ENCODE data around the gene INMT. TPM values are rescaled to one million over a fixed set of nuclear protein-coding genes. Genes with fewer than 3 reads are reported as not detected.

INMT gene
- total and polyA plus RNA-seq, 10 of the 15 experiments (the other 5 are each of a cell fraction or from before 2014, with no cell fraction given) = 0.03 to 0.20 (median 0.10) TPM; not detected in 7

GRCh38 chr7:30752979-30753378 is 1.0 kb downstream of the INMT start:
- no peak overlapping the region for H3K9ac ChIP-seq (ENCODE audit: control insufficient read depth, insufficient read depth, low read length)
- ChIA-PET RAD21 (ENCODE audit: unreplicated experiment) (no interaction called here), POLR2A (no interaction called here), CTCF (interaction anchor here (1.5 kb wide), 1 partner anchor 12 kb away, joined by 3 read pairs; no protein-coding TSS in a partner anchor), SMC1A (ENCODE audit: uncharacterized antibody, unreplicated experiment) (no interaction called here)
- TF ChIP-seq SUPT20H (IDR thresholded peaks at IDR 0.05; ENCODE audit: borderline replicate concordance, control insufficient read depth, low read depth, low read length) (no peak), ZSCAN29 (IDR thresholded peaks at IDR 0.05) (no peak), SMAD1 (IDR thresholded peaks at IDR 0.05; ENCODE audit: low read depth, partially characterized antibody) (no peak), ZNF207 (IDR thresholded peaks at IDR 0.05; ENCODE audit: borderline replicate concordance) (no peak), TBL1XR1 (IDR thresholded peaks at IDR 0.05; ENCODE audit: low read depth, low read length) (no peak), TCF3 (IDR thresholded peaks at IDR 0.05; ENCODE audit: borderline replicate concordance, insufficient read depth, low read depth, low read length) (no peak), NBN (IDR thresholded peaks at IDR 0.05) (no peak), CREB1 (IDR thresholded peaks at IDR 0.05; ENCODE audit: low read depth) (no peak), MYB (IDR thresholded peaks at IDR 0.05; ENCODE audit: borderline replicate concordance, low read depth, low read length) (no peak), DPF2 (IDR thresholded peaks at IDR 0.05) (no peak), NFIC (IDR thresholded peaks at IDR 0.05; ENCODE audit: low read depth, low read length) (no peak), TCF7 (IDR thresholded peaks at IDR 0.05; ENCODE audit: borderline replicate concordance) (no peak), NR2F1 (conservative IDR thresholded peaks at IDR 0.05) (no peak), CEBPB (IDR thresholded peaks at IDR 0.05; ENCODE audit: borderline replicate concordance in 1 of 2, low read depth in 2 of 2, low read length in 2 of 2) (no peak), RELA (IDR thresholded peaks at IDR 0.05; ENCODE audit: borderline replicate concordance, partially characterized antibody) (no peak), RBBP5 (conservative IDR thresholded peaks at IDR 0.05) (no peak), NRF1 (conservative IDR thresholded peaks at IDR 0.05; ENCODE audit: low read depth, low read length) (no peak), NR2C1 (IDR thresholded peaks at IDR 0.05) (no peak)
- TF ChIP-seq, protein P1, sequence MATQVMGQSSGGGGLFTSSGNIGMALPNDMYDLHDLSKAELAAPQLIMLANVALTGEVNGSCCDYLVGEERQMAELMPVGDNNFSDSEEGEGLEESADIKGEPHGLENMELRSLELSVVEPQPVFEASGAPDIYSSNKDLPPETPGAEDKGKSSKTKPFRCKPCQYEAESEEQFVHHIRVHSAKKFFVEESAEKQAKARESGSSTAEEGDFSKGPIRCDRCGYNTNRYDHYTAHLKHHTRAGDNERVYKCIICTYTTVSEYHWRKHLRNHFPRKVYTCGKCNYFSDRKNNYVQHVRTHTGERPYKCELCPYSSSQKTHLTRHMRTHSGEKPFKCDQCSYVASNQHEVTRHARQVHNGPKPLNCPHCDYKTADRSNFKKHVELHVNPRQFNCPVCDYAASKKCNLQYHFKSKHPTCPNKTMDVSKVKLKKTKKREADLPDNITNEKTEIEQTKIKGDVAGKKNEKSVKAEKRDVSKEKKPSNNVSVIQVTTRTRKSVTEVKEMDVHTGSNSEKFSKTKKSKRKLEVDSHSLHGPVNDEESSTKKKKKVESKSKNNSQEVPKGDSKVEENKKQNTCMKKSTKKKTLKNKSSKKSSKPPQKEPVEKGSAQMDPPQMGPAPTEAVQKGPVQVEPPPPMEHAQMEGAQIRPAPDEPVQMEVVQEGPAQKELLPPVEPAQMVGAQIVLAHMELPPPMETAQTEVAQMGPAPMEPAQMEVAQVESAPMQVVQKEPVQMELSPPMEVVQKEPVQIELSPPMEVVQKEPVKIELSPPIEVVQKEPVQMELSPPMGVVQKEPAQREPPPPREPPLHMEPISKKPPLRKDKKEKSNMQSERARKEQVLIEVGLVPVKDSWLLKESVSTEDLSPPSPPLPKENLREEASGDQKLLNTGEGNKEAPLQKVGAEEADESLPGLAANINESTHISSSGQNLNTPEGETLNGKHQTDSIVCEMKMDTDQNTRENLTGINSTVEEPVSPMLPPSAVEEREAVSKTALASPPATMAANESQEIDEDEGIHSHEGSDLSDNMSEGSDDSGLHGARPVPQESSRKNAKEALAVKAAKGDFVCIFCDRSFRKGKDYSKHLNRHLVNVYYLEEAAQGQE (IDR thresholded peaks at IDR 0.05; ENCODE audit: low read depth, low read length) = no peak
- TF ChIP-seq, protein P2, sequence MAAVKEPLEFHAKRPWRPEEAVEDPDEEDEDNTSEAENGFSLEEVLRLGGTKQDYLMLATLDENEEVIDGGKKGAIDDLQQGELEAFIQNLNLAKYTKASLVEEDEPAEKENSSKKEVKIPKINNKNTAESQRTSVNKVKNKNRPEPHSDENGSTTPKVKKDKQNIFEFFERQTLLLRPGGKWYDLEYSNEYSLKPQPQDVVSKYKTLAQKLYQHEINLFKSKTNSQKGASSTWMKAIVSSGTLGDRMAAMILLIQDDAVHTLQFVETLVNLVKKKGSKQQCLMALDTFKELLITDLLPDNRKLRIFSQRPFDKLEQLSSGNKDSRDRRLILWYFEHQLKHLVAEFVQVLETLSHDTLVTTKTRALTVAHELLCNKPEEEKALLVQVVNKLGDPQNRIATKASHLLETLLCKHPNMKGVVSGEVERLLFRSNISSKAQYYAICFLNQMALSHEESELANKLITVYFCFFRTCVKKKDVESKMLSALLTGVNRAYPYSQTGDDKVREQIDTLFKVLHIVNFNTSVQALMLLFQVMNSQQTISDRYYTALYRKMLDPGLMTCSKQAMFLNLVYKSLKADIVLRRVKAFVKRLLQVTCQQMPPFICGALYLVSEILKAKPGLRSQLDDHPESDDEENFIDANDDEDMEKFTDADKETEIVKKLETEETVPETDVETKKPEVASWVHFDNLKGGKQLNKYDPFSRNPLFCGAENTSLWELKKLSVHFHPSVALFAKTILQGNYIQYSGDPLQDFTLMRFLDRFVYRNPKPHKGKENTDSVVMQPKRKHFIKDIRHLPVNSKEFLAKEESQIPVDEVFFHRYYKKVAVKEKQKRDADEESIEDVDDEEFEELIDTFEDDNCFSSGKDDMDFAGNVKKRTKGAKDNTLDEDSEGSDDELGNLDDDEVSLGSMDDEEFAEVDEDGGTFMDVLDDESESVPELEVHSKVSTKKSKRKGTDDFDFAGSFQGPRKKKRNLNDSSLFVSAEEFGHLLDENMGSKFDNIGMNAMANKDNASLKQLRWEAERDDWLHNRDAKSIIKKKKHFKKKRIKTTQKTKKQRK (IDR thresholded peaks at IDR 0.05; ENCODE audit: low read depth, low read length) = no peak
- no peaks in the 10 kb centered on the region for H3K36me3 ChIP-seq (ENCODE audit: control insufficient read depth in 2 of 2, insufficient read depth in 2 of 2, low read length in 1 of 2)
- no TSS peak for BruUV-seq (replicated peaks)
- DNase-seq (ENCODE audit: low read depth, low spot score) = no peak
- no peaks in the 10 kb centered on the region; a peak in 1 of 4 replicates for H3K27me3 ChIP-seq (replicated peaks in 1 of 2; ENCODE audit: control insufficient read depth in 2 of 2, insufficient read depth in 2 of 2, low read length in 1 of 2)
- H3K79me2 ChIP-seq (ENCODE audit: control insufficient read depth, insufficient read depth, low read length) = no peaks in the 10 kb centered on the region
- H3K9me3 ChIP-seq (replicated peaks; ENCODE audit: control insufficient read depth, insufficient read depth, low read length) = no peaks in the 10 kb centered on the region
- no peak overlapping the region for H3K4me2 ChIP-seq (ENCODE audit: control insufficient read depth, insufficient read depth)
- H3K4me1 ChIP-seq (ENCODE audit: control insufficient read depth, insufficient read depth, low read length) = no peaks in the 10 kb centered on the region
- H3K4me3 ChIP-seq = no peak overlapping the region
- in situ Hi-C loops (cut with MboI) (no loop called here), intact Hi-C loops (cut with micrococcal nuclease; ENCODE audit: unreplicated experiment) (no loop called here)
- no peak for FAIRE-seq
- no peak overlapping the region for H3K27ac ChIP-seq (ENCODE audit: control insufficient read depth, insufficient read depth)
- ATAC-seq = no peak
- 23% methylated on average over 5 of the region's 5 CpGs for WGBS (ENCODE audit: insufficient coverage, insufficient replicate concordance, low lambda C conversion rate, missing lambda C conversion rate)
- H2AFZ ChIP-seq (ENCODE audit: control insufficient read depth, low read depth, low read length) = no peak overlapping the region
- no peaks in the 10 kb centered on the region for H4K20me1 ChIP-seq (ENCODE audit: control insufficient read depth, insufficient read depth)
